GM19395 (cell line): ENCODE measurements around the gene RASGRP2.

Source experiments
- ATAC-seq: cut with Tn5 transposase; IDR thresholded peaks from one replicate; pipeline ENCODE4 v1.9.1; 2021; ENCODE audit warnings: mild to moderate bottlenecking, moderate library complexity; ENCODE audit not compliant: unreplicated experiment

The RASGRP2 gene

GRCh38 chr11:64771861-64772260 is 27.9 kb upstream of the RASGRP2 start:
- no peak for ATAC-seq

- no peak for ATAC-seq
Observed at GRCh38 chr11:64770120-64770519, 26.2 kb upstream of the RASGRP2 start.

DNA sequence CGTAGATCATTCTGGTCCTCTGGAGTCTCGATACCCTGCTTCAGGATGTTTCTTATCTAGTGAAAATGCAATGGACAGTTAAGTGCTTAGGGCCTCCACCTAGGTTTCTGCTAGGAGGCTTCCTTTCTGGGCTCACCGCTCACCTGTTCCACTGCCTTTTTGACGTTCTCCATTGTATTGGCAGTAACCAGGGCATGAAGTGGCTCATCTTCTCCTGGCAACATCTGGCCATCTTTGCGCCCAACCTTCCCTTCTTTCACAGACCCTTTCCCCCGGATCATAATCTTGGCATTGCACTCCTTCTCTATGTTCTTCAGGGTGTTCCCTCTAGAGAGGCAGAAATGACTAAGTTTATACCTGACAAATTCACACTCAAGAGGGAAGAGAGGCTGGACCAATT is 25.3 kb upstream of the RASGRP2 start:
- no peak for ATAC-seq

DNA sequence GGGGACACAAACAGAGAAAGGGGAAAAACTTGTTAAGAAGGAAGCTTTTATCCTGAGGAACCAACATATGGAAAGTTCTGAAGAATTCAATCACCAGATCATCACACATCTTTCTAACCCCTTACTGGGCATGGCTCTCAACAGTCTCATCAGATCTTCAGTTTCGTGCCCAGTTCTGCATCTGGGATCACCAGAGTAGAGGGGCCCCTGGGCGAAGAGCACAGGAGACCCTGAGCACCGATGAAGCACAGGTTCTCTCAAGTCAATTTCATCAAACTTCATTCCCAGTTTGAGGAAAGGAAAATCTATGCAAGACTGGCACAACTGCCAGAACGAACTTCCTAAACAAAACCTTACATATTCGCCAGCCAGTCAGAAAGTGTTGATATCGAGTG is 24.4 kb upstream of the RASGRP2 start:
- no peak for ATAC-seq

- no peak for ATAC-seq
Observed at GRCh38 chr11:64767344-64768299, 23.7 kb upstream of the RASGRP2 start.

DNA sequence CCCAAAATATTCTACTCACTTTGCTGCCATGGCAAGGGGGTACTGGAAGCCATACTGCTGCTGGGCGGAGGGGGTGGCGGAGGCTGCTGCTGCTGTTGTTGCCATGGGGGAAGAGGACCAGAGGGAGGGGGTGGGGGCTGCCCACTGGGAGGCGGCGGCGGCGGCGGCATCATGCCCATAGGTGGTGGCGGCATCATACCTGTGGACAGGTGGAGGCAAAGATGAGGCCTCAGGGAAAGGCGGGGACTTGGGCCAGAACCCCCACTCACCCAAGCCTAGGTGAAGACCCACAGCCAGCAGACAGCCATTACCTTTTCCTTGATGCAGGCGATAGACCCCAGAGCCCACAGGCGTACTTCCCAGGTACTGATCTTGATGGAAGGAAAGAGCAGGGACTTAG is 22.9 kb upstream of the RASGRP2 start:
- ATAC-seq, result no peak

- ATAC-seq, result no peak
Observed at GRCh38 chr11:64765851-64766665, 22.1 kb upstream of the RASGRP2 start.

GRCh38 chr11:64765291-64765850 is 21.4 kb upstream of the RASGRP2 start:
- no peak for ATAC-seq

DNA sequence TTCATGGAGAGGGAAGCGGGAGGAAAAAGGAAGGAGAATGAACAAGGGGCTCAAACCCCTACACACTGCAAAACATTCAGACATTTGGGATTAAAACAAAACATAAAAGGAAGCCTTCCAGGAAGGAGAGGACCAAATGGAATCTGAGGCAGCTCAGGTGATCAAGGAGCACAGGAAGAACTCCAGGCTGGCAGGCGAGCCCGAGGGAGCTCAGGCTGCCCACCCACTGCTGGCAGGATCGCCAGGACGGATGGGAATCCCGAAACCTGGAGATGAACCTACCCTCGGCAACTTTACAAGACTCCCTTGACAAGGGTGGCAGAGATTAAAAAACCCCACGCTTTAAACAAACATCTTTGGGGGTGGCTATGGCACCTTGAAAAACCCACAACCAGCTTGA is 20.8 kb upstream of the RASGRP2 start:
- no peak for ATAC-seq

DNA sequence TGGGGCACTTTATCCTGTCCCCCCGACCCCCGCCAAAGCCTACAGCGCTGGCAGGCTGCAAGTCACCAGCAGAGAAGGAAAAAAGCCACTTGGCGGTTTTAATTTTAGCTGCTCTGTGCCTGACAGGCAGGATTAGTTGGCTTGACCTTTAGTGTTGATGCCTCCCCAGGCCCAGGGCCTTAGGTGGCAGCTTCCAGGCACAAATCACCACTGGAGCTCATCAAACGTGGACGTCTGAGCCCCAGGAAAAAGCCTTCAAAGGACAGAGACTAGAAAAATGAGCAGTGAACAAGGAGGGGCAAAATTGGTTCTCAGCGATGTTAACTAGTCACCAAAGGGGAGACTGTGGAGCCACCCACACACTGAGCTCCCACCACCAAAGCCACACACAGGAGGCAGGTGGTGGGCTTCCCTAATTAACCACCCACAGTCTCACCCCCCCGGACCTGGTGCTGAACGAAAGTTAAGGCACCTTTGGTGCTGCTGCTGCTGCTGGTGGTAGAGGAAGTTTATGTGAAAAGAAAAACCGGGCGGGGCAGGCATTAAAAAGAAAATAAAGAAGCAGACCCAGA is 20.2 kb upstream of the RASGRP2 start:
- no peak for ATAC-seq

DNA sequence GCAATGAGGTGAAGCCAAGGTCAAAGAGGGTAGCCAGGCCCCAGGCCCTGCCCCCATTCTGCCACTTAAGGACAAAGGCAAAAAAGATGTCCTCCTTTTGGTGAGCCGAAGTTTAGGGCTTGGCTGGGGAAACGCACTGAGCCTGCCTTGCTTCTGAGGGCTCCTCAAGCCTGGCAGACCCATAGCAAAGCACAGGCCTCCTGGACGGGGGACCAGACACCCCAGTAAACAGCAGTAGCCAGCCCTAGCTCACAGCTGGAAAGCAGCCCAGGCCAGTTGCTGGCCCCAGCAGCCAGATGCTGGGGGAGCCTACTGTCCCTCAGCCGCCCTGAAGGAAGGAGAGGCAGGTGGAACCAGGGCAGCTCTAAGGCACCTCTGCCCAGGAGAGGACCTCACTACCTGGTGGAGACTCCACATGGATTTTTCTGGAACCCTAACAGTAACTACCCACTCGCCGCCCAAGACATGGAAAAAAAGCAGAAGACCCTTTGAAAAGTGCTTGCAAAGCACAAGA is 19.6 kb upstream of the RASGRP2 start:
- no peak for ATAC-seq

DNA sequence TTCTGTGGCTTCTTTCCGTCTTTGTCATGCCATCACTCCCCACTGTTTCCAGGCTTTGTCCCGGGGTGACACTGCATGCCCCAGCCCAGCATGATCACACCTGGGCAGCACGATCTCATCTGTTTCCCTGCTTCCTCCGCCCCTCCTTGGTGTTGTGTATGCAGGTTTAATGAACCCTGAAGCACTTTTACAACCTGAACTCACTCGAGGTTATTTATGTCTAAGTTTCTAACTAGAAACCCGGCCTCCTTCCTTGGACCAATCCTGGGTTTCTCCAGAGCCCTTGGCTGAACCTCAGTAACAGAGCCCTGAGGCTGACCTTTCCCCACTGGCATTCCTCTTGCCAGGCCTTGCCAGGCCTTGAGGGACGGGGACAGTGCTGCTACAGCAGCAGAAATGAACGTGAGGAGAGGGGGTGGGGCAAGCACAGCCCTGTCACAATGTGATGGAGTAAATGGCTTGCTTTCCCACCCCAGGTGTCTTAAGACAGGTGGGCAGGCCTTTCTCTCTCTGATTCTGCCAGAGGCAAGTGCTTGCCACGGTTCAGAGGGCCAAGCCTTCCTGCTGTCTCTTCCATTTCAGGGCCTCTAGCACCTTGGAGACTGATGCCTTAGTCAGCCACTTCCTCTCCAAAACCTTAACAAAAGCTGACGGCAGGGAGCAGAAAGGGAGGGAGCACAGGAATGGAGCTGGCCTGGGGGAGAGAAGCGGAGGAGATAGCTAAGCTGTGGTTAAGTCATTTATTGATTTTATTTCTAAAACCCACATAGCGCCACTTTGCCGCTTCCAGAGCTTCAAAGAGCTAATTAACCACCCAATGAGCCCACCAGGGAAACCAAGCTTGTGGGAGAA is 19.0 kb upstream of the RASGRP2 start:
- no peak for ATAC-seq

DNA sequence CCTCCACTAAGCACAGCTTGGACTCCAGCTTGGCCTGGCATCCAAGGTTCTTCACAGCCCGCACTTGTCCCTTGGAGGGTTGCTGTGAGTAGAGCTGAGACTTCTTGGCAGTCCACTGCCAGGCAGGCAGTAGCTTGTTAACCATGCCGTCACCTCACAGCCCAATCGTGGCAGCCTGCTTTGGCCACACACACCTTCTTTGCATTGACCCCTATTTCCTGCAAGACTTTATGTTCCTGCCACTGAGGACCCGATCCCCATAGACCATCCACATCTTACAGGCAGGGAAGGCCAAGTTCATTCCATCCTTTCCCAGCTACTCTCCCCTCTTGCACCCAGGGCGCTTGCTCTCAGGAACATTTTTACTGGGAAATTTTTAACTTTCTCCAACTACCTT is 18.3 kb upstream of the RASGRP2 start:
- ATAC-seq, result no peak

- ATAC-seq, result no peak
Observed at GRCh38 chr11:64760759-64761420, 16.9 kb upstream of the RASGRP2 start.

DNA sequence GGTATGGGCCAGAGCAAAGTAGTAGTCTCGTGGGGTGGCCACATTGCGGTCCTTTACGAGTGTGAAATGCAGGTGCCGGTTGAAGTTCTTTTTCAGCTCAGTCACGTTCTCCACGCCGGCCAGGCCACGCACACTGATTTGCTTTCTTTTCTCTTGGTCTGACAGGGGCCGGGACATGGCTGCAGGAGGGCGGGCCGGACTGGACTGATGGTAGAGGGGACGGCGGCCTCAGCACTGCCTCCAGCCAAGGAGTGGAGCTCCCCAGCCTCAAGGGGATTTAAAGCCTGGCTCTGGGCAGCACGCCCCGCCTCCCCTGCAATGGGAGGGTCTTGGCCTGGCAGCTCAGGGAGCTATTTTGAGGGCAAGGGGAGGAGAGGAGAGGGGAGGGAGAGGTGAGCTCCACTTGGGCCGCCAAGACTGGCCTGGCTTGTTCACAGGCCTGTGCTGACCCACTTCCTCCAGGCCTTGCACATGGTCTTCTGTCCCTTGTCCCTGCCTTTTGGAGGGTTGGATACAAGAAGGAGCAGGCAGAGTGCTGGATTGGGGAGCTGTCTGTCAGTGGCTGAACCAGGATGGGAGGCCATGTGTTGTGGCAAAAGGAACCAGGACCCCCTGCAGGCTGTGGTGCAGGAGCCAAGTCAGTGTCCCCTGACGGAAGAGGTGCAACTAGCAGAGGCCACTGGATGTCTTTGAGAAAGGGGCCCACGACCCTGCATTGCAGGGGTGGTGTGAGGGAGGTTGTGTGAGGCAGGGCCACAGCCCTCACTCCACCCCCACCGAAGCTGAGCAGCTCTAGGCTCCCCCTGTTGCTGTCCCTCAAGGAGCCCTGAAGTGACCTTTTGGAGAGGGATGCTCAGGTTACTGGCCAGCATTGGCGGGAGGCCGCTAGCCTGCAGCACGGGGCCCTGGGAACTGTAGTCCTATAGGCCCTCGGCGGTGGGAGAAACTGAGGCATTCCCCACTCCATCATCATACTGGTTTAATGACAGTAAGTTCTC is 16.1 kb upstream of the RASGRP2 start, which contains the start of gene PYGM:
Gene PYGM (minus strand): TSS at position 253 of the 998 bp plus-strand sequence. CDS start 76 bp downstream, at position 177.
- ATAC-seq, result no peak

DNA sequence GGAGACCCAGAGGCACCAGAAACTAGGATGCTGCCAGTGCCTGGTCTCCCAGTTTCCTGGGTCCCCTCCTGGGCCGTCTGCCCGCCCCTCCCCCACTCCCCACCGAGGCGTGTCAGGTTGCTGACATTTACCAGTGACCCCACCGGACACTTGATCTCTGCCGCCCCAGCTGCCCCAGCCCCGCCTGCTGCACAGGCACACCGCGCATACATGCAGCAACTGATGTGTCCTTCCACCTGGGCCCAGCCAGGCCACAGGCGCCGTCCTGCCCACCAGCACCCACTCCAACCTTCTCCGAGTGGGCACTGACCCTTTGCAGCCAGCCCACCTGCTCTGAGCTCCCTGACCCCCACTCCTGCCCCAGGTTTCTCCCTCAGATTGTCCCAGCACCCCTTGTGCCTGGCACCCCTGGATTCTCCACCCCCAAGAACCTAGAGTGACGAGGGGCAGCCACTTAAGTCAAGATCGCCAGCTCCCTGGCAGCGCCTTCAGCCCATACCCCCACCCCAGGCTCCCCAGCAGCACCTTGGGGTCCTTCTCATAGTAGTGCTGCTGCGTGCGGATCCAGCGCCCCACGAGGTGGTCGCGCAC is 15.3 kb upstream of the RASGRP2 start:
- ATAC-seq, result no peak

DNA sequence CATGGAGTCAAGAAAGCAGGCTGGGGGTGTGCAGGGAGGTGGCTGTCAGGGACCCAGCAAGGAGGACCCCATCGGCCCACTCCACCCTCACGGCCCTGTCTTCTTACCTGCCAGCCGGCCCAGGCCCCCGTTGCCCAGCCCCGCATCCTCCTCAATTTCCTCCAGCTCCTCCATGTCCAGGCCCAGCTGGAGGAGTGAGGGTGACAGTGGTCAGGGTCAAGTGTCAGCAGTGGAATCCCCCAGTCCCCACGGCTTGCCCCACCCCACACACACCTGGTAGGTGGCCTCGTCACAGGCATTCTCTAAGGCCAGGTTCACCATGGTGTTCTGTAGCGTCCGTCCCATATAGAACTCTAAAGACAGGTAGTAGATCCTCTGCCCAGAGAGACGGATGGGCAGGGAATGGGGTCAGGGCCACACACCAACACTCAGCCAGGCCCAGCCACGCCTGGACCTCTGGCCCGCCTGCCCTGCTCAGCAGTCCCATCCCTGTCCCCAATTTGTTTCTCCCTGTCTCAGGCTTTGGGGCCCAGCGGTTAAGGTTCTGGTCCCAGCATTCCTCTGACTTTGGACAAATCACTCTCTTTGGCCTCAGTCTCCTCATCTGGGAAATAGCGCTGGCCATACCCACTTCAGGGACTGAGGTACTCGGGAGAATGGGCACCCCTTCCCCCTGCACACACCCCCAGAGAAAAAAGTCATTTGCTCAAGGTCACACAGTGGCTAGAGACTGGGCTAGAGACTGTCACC is 14.6 kb upstream of the RASGRP2 start:
- ATAC-seq, result no peak
